Thyroid gland (tissue), 4 donors: ENCODE data around the gene CD38. TPM values are rescaled to one million over a fixed set of nuclear protein-coding genes. Genes with fewer than 3 reads are reported as not detected.

Experiments used
- DNase-seq, 2 donors: peaks; one replicate each; pipeline ENCODE4 v3.0.0-alpha.2; 2019
- H3K27ac ChIP-seq, 3 donors: fragments of 200-600 bp; sonication (generic); 1 replicate in 2 of 3; 2 replicates in 1 of 3; pipeline ENCODE4 v1.5.1; 2016 to 2019; ENCODE audit warnings: mild to moderate bottlenecking in 1 of 3, moderate library complexity in 1 of 3
- H3K27me3 ChIP-seq: fragments of 200-600 bp; sonication (generic); one replicate; pipeline ENCODE4 v1.5.1; 2019
- H3K36me3 ChIP-seq, 2 donors: fragments of 200-600 bp; sonication (generic); one replicate each; pipeline ENCODE4 v1.5.1; 2016 to 2019
- H3K4me1 ChIP-seq, 2 donors: fragments of 200-600 bp; sonication (generic); one replicate each; pipeline ENCODE4 v1.5.1; 2017 to 2019
- H3K4me3 ChIP-seq, 3 donors: fragments of 200-600 bp; sonication (generic); replicated peaks in 1 of 3; 1 replicate in 2 of 3; 2 replicates in 1 of 3; pipeline ENCODE4 v1.5.1; 2016; ENCODE audit warnings: mild to moderate bottlenecking in 1 of 3
- H3K9me3 ChIP-seq: fragments of 200-600 bp; sonication (generic); one replicate; pipeline ENCODE4 v1.5.1; 2017
- POLR2A ChIP-seq, 2 donors: fragments of 450-650 bp; IDR thresholded peaks; one replicate each; pipeline ENCODE4 v1.6.1; 2017; ENCODE audit warnings: antibody characterized with exemption in 2 of 2, mild to moderate bottlenecking in 2 of 2, moderate library complexity in 1 of 2
- WGBS, 2 donors: methylation state at CpG; one replicate each; pipeline ENCODE4 v1.1.5; 2017; 5-methylcytosine and 5-hydroxymethylcytosine counted together
- intact Hi-C: fragments of 100-400 bp; cut with DNase I; formaldehyde crosslinking; loops from one replicate; pipeline ENCODE4 v1.15.1; 2023
- total RNA-seq, 4 donors: library from RNA; depleted of rRNA; stranded (reverse); fragments of >200 nt; gene quantifications; one replicate each; pipeline ENCODE4 v1.2.3, GENCODE V29; 2016
- TF ChIP-seq, protein P1 (sequence below), 6 experiments: fragments of 200-600 bp in 3 of 6; fragments of 450-650 bp in 3 of 6; sonication (generic) in 3 of 6; IDR thresholded peaks; one replicate each; pipeline ENCODE4 v1.5.1; 2016 to 2019; ENCODE audit warnings: antibody characterized with exemption in 6 of 6, mild to moderate bottlenecking in 2 of 6, inconsistent platforms in 1 of 6, moderate library complexity in 1 of 6

CD38 gene
- total RNA-seq, 4 donors from 2014 or later: 3.7 to 13.3 (median 9.5) TPM

DNA sequence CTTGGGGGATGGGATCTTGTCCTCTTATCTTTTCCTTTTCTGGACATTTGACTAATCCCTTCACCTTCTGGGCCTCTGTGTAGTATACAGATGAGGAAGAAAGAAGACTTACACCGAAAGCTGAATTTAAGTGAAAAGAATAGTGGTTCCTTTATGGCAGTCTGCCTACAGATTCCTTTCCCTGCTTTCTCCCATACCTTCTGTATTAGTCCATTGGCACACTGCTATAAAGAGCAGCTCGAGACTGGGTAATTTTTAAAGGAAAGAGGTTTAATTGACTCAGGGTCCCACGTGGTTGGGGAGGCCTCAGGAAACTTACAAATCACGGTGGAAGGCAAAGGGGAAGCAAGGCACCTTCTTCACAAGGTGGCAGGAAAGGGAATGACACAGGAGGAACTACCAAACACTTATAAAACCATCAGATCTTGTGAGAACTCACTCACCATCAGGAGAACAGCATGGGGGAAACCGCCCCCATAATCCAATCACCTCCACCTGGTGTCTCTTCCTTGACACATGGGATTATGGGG is 34.0 kb upstream of the CD38 start:
- 54 to 60% methylated on average over 5 of the region's 5 CpGs for WGBS, 2 donors
- no peak for DNase-seq
- Histone ChIP-seq H3K36me3 (no peaks in the 10 kb centered on the region), H3K27me3 (no peaks in the 10 kb centered on the region), H3K4me3 (no peak overlapping the region), H3K9me3 (no peaks in the 10 kb centered on the region), H3K27ac (no peak overlapping the region), H3K4me1 (peaks cover 6 to 7% of the 10 kb centered on the region in 2 donors)
- intact Hi-C loops: no loop called here
- TF ChIP-seq POLR2A (IDR thresholded peaks at IDR 0.05): no peak
- TF ChIP-seq, protein P1, sequence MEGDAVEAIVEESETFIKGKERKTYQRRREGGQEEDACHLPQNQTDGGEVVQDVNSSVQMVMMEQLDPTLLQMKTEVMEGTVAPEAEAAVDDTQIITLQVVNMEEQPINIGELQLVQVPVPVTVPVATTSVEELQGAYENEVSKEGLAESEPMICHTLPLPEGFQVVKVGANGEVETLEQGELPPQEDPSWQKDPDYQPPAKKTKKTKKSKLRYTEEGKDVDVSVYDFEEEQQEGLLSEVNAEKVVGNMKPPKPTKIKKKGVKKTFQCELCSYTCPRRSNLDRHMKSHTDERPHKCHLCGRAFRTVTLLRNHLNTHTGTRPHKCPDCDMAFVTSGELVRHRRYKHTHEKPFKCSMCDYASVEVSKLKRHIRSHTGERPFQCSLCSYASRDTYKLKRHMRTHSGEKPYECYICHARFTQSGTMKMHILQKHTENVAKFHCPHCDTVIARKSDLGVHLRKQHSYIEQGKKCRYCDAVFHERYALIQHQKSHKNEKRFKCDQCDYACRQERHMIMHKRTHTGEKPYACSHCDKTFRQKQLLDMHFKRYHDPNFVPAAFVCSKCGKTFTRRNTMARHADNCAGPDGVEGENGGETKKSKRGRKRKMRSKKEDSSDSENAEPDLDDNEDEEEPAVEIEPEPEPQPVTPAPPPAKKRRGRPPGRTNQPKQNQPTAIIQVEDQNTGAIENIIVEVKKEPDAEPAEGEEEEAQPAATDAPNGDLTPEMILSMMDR (IDR thresholded peaks at IDR 0.05): no peak

DNA sequence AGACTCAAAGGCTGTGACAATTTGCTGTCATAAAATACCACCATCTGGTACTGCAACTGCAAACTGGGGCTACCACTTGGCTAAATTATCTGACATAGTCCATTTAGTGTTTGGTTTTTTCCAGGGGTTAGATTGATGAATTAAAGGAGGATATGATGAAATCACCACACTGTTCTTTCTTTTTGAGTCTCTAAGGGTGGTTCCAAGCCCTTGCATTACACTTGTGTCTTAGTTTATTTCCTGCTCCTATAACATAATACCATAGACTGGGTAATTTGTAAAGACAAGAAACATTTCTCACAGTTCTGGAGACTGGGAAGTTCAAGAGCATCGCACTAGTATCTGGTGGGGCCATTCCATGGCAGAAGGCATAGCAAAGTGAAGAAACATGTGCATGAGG is 32.0 kb upstream of the CD38 start:
- WGBS, 2 donors: 97 to 100% methylated on average over 1 of the region's 1 CpG
- H3K4me3 ChIP-seq: no peak overlapping the region
- no peak overlapping the region for H3K27ac ChIP-seq
- TF ChIP-seq, protein P1 (IDR thresholded peaks at IDR 0.05): no peak
- no peak for TF ChIP-seq POLR2A (IDR thresholded peaks at IDR 0.05)
- intact Hi-C loops: no loop called here
- no peaks in the 10 kb centered on the region for H3K27me3 ChIP-seq
- H3K9me3 ChIP-seq: no peaks in the 10 kb centered on the region
- H3K36me3 ChIP-seq: no peaks in the 10 kb centered on the region
- peaks cover 6 to 7% of the 10 kb centered on the region in 2 donors for H3K4me1 ChIP-seq
- no peak for DNase-seq

- H3K9me3 ChIP-seq: no peaks in the 10 kb centered on the region
- TF ChIP-seq POLR2A (IDR thresholded peaks at IDR 0.05): no peak
- TF ChIP-seq, protein P1 (IDR thresholded peaks at IDR 0.05): no peak
- no peaks in the 10 kb centered on the region for H3K36me3 ChIP-seq
- H3K27ac ChIP-seq: no peak overlapping the region
- 73 to 74% methylated on average over 6 of the region's 6 CpGs for WGBS, 2 donors
- no peak overlapping the region for H3K4me3 ChIP-seq
- peaks cover 6 to 7% of the 10 kb centered on the region in 2 donors for H3K4me1 ChIP-seq
- no peaks in the 10 kb centered on the region for H3K27me3 ChIP-seq
- intact Hi-C loops: no loop called here
- no peak for DNase-seq
Measured at GRCh38 chr4:15749001-15749400, 29.1 kb upstream of the CD38 start.

DNA sequence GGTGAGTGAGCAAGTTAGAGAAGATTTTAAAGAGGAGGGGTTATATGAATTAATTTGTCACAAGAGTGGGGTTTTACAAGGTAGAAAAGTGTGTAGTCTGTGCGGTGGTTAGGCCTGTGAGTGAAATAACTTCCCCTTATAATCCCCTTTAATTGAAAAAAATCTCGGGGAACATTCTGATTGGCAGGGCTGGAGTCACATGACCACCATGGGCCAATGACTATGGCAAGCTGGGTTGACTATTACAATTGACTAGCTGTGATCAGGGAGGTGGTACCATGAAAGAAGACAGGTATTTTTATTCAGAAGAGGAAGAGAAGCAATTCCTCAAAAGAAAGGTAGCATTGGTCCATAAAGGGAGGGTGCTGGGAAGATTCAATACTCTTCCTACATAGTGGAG is 27.0 kb upstream of the CD38 start:
- TF ChIP-seq POLR2A (IDR thresholded peaks at IDR 0.05): no peak
- TF ChIP-seq, protein P1 (IDR thresholded peaks at IDR 0.05): no peak
- DNase-seq: no peak
- Histone ChIP-seq H3K27ac (no peak overlapping the region), H3K9me3 (no peaks in the 10 kb centered on the region), H3K36me3 (no peaks in the 10 kb centered on the region), H3K27me3 (no peaks in the 10 kb centered on the region), H3K4me3 (no peak overlapping the region), H3K4me1 (peaks cover 6 to 7% of the 10 kb centered on the region in 2 donors)
- intact Hi-C loops: no loop called here
- 97 to 99% methylated on average over 2 of the region's 2 CpGs for WGBS, 2 donors

DNA sequence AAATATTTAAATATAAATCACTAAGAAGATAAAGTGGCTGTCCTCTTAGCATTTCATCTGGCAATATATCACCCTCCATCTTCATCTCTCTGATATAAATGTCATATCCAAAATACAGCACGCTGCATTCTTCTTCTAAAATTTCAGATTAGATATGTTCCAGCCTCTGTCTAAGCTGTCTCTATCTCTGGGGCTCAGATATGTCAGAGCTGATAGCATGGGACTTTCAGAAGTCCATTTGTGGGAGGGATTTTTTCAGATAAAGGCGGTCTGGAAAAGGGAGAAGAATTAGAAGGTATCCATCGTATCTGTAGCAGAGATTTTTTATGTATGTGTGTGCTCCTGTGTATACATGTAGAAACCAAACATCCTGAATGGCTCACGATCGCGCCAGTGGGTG is 25.0 kb upstream of the CD38 start:
- no peak for DNase-seq
- WGBS, 2 donors: 93 to 95% methylated on average over 6 of the region's 6 CpGs
- H3K27me3 ChIP-seq: no peaks in the 10 kb centered on the region
- TF ChIP-seq, protein P1 (IDR thresholded peaks at IDR 0.05): no peak
- no peak for TF ChIP-seq POLR2A (IDR thresholded peaks at IDR 0.05)
- H3K9me3 ChIP-seq: no peaks in the 10 kb centered on the region
- intact Hi-C loops: no loop called here
- H3K4me1 ChIP-seq: peaks cover 4 to 5% of the 10 kb centered on the region in 2 donors
- no peak overlapping the region for H3K27ac ChIP-seq
- no peaks in the 10 kb centered on the region for H3K36me3 ChIP-seq
- H3K4me3 ChIP-seq: no peak overlapping the region
